ENCODE measurements around the gene MAD1L1.

GRCh38 chr7:1975581-1975980 is 257.2 kb downstream of the MAD1L1 start:
- TF ChIP-seq, protein P1, sequence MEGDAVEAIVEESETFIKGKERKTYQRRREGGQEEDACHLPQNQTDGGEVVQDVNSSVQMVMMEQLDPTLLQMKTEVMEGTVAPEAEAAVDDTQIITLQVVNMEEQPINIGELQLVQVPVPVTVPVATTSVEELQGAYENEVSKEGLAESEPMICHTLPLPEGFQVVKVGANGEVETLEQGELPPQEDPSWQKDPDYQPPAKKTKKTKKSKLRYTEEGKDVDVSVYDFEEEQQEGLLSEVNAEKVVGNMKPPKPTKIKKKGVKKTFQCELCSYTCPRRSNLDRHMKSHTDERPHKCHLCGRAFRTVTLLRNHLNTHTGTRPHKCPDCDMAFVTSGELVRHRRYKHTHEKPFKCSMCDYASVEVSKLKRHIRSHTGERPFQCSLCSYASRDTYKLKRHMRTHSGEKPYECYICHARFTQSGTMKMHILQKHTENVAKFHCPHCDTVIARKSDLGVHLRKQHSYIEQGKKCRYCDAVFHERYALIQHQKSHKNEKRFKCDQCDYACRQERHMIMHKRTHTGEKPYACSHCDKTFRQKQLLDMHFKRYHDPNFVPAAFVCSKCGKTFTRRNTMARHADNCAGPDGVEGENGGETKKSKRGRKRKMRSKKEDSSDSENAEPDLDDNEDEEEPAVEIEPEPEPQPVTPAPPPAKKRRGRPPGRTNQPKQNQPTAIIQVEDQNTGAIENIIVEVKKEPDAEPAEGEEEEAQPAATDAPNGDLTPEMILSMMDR (conservative IDR thresholded peaks at IDR 0.05 in 1 of 2, IDR thresholded peaks at IDR 0.05 in 1 of 2; ENCODE audit: low read depth in 1 of 2, low read length in 2 of 2): no peak
- TF ChIP-seq EZH2 (IDR thresholded peaks at IDR 0.05; ENCODE audit: low read length, missing control alignments): no peak

Data from fibroblast of lung (primary cell).